GM18498 (cell line): ENCODE data around the gene SH2D1B.
"Not testable (repeated sequence)": the region's sequence is repeated elsewhere in the genome, so short reads cannot be mapped to it uniquely, and the experiment has no call there.

Source experiments
- ATAC-seq: cut with Tn5 transposase; IDR thresholded peaks from one replicate; pipeline ENCODE4 v1.9.1; 2021; ENCODE audit warnings: mild to moderate bottlenecking, moderate library complexity; ENCODE audit not compliant: unreplicated experiment

SH2D1B gene

GRCh38 chr1:162365284-162366020 lies 46.5 kb downstream of the SH2D1B start:
- ATAC-seq = no peak

DNA sequence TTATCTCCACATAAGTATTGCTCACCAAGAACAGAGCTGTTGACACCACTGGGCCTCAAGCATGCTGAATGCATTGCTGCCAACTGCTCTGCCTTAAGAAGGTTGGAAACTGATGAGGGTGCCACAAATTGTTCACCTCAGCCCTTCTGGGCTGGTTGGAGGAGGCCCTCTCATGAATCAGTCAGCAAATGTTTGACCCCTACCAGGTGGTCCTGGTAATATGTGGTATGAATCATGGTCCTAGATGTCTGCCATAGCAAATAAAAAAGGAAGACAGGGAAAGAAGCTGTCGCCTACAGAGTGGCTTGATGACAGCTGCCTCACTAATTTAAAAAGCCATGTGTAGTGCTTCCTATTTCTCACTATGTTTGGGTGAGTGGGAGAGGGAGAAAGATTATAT lies 47.4 kb downstream of the SH2D1B start:
- no peak for ATAC-seq

GRCh38 chr1:162363823-162364222 lies 48.1 kb downstream of the SH2D1B start:
- ATAC-seq = no peak

GRCh38 chr1:162361349-162361748 lies 50.6 kb downstream of the SH2D1B start:
- ATAC-seq = peak; percentile 44

DNA sequence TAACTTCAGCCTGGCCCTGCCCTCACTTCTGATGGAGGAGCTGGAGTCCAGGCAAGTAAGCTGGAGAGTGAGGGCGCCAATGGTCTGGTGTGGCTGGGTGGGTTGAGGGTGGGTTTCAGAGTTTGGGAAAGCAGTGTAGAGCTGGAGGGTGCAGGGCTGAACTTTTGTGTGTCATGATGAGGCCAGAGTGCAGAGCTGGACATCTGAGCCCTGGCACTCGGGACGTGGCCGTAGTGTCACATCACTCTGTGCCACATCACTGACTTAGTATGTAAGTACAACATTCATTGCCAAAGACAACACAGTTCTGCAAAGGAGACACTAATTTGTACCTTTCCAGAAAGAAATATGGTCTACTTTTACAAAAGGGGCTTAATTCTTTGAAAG lies 51.1 kb downstream of the SH2D1B start:
- ATAC-seq = no peak

GRCh38 chr1:162360237-162360873 lies 51.6 kb downstream of the SH2D1B start:
- ATAC-seq = no peak

- ATAC-seq = no peak
Observed at GRCh38 chr1:162359523-162360236, 52.3 kb downstream of the SH2D1B start.

DNA sequence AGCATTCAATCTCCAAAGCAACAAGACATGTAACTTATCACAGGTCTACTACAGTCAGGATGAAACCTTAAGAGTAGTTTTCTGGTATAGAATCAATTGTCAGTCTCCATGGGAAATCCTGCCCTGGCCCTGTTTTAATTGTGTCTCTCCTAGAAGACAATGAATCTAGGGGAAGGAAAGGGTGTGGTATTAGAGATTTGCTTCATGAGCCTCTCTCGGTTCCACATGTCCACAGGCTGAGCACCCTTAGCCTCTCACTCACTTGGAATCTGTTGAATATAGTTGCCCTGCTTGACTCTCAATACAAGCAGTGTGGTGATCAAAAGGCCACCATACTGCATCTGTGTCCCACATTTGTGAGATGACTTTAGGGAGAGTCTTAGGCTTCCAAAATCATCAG lies 53.0 kb downstream of the SH2D1B start:
- ATAC-seq = no peak

- ATAC-seq = no peak
Observed at GRCh38 chr1:162357681-162358266, 54.2 kb downstream of the SH2D1B start.

- ATAC-seq = no peak
Observed at GRCh38 chr1:162353702-162354101, 58.2 kb downstream of the SH2D1B start.

DNA sequence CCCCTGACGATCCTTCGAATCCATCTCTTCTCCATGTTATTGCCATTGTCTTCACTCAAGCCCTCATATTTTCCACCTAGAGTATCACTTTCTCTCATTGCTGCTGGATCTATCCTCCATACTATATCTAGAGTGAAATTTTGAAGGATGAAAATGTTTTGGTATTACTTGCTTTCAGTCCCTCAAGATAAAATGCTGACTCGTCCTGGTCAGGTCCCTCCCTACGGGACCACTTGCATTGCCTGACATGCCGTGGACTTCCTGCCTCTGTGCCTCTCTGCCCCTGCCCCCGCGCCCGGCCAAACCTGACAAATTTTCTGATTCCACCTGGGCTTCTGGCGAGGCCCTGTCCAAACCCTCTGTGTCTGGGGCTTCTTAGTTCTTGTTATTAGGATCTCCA lies 58.9 kb downstream of the SH2D1B start:
- ATAC-seq = no peak

- not testable (repeated sequence) for ATAC-seq
Observed at GRCh38 chr1:162351874-162352273, 60.1 kb downstream of the SH2D1B start.

DNA sequence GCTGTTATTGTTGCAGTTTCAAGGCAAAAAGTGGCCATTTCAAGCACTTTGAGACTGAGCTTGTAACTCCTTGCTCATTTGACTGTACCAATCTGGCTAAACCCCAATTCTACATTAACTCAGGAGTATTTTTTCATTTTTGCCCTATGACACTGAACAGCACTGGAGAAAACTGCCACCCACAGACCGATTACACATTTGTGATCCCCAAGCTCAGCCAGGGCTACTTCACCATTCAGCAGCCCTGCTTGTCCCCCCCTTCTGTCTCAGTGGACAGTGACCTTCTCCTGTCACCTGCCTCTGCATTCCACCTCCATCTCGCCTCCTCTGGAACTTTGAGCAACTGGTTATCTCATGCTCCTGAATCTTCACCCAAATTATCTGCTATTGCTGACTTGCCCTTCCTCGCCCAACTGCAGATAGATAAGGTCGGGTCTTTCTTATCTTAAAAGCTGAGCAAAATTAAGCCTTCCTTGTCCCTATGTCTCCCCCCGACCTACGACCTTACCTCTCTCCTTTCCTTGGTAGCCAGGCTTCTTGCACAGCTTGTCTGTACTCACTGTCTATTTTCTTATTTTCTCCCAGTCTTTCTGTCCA lies 60.6 kb downstream of the SH2D1B start:
- ATAC-seq = no peak

- ATAC-seq = no peak
Observed at GRCh38 chr1:162349635-162350330, 62.2 kb downstream of the SH2D1B start.

DNA sequence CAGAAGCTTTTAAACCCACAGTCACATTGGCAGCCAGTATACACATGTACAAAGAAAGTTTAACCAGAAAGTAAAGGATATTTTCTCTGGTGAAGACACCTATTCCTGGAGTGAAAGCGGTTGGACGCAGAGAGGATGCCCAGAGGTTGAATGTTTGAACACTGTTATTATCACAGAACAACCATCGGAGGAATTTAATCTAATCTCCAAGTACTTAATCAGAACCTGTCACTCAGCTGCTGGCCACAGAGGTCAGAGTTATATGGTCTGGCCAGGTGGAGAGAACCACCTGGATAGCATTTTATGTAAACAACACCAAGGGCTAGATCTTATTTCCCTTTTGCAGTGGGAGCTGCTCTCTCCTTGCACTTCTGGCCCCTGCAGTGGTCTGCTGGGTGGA lies 64.7 kb downstream of the SH2D1B start:
- no peak for ATAC-seq
